ENCODE measurements around the gene PKD1.
"Not testable (repeated sequence)": the region's sequence is repeated elsewhere in the genome, so short reads cannot be mapped to it uniquely, and the experiment has no call there.

The PKD1 gene

DNA sequence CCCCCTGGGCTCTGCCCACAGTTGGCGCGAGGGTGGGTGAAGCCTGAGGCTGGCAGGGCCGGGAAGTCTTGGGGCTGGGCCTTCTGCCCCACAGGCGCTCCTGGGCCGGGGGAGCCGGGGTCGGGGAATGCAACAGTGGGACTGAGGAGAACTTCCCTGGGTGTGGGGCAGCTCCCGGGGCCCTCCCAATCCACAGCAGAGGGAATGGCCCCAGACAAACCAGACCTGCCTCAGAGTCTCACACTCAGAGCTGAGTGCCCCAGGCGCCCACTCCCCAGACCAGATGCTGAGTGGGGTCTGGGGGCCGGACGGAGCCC is 11.4 kb downstream of the PKD1 start:
- not testable (repeated sequence) for H3K36me3 ChIP-seq, H3K9me3 ChIP-seq, H3K27me3 ChIP-seq
- H3K27ac ChIP-seq = peak overlapping the region; percentile 86
- H3K4me2 ChIP-seq = peak overlapping the region; percentile 90
- peak overlapping the region; percentile 57 for H3K4me3 ChIP-seq
- H3K4me1 ChIP-seq = peaks cover 69% of the 10 kb centered on the region
- peaks cover 76% of the 10 kb centered on the region for H4K20me1 ChIP-seq
- H3K9ac ChIP-seq = peak overlapping the region; percentile 80

DNA sequence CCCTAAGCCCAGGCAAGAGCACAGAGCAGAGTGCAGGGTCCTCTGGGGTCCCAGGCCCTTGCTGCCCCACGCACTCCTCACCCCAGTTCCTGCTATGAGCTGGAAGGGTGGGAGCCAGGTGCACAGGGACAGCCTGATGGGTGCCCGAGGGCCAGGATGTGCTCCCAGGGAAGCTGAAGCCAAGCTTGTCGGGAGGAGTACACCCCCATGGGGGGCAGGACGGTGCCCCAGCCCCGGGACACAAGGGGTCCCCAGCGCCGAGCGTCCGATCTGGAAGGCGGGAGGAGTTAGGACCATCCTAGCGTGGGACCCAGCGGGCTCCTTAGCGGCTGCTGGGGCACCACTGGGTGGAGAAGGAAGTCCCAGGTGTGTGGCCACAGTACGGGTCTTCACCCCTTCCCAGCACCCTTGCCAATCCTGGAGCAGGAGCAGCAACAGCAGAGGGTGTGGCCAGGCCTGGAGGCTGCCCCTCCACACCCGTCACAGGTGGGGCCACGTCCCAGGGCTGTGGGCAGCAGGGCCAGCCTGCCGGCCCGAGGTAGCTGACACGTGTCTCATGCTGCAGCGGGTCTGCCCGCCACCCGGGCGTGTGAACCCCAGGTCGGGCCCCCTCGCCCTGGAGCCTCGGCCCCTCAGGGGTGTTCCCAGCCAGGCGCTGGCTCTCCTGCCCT is 11.9 kb downstream of the PKD1 start:
- H3K4me1 ChIP-seq = peaks cover 64% of the 10 kb centered on the region
- H3K27me3 ChIP-seq, H3K36me3 ChIP-seq, H3K9me3 ChIP-seq: not testable (repeated sequence)
- peak overlapping the region; percentile 90 for H3K4me2 ChIP-seq
- H3K27ac ChIP-seq = peak overlapping the region; percentile 86
- peak overlapping the region; percentile 57 for H3K4me3 ChIP-seq
- H3K9ac ChIP-seq = peak overlapping the region; percentile 80
- peaks cover 80% of the 10 kb centered on the region for H4K20me1 ChIP-seq

DNA sequence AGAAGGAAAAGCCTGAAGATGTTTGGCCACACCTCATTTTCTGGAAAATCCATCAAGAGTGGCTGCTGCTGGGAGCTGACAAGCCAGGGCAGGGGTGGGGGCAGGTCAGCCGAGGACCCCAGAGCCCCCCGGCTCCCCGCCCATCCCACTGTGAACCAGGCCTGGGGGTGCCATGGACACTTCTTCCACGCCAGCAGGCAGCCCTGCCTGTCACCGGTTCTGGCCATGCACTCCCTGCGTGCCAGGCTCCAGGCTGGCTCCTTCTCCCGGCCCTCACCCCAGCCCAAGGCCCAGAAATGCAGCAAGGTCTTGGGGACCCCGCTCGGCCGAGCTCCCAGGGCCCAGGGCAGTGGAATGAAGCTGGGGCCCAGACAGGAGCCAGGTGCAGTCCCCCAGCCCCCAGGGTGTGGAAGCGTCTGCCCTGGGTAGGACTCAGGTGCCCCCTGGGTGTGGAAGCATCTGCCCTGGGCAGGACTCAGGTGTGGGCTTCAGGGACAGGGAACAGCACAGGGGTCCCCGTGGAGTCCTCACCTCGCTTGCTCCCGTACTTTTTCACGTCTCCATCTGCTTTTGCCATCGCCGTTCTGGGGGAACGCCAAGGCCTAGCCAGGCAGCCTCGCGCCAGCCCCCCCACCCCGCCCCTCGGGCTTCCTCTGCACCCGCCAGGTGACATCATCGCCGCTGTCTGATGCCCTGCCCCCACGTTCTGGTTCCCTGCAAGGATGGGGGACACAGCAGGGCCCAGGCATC is 12.6 kb downstream of the PKD1 start:
- not testable (repeated sequence) for H3K9me3 ChIP-seq, H3K4me3 ChIP-seq, H3K27me3 ChIP-seq, H3K27ac ChIP-seq, H3K36me3 ChIP-seq, H3K9ac ChIP-seq
- peaks cover 59% of the 10 kb centered on the region for H3K4me1 ChIP-seq
- peak overlapping the region; percentile 90 for H3K4me2 ChIP-seq
- H4K20me1 ChIP-seq = peaks cover 84% of the 10 kb centered on the region

DNA sequence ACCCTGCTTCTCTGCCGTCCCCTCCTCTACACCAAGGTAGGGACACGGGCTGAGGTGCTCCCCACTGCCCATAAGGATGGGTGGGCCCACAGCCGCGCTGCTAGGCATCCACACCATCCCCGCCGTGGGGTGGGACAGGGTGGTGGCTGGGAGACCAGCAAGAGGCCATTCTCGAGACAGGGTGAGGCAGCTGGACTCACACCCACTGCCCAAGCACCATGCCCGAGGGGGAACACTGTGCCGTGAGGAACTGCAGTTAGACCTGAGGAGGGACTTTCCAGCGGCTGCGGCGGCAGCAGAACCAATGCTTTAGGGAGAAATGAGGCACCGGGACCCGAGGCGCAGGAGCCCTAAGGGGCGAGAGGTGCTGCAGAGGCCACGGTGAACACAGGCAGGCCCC is 13.3 kb downstream of the PKD1 start:
- Histone ChIP-seq H3K36me3 (peaks cover under 1% of the 10 kb centered on the region; the same call in 1 of the 2 replicates), H3K4me1 (peaks cover 57% of the 10 kb centered on the region), H3K4me2 (no peak overlapping the region), H4K20me1 (peaks cover 82% of the 10 kb centered on the region), H3K9me3 (no peaks in the 10 kb centered on the region), H3K9ac (no peak overlapping the region), H3K27ac (no peak overlapping the region), H3K4me3 (no peak overlapping the region), H3K27me3 (no peaks in the 10 kb centered on the region)
- no peak for TF ChIP-seq Cebpa-rat (IDR thresholded peaks at IDR 0.05)

DNA sequence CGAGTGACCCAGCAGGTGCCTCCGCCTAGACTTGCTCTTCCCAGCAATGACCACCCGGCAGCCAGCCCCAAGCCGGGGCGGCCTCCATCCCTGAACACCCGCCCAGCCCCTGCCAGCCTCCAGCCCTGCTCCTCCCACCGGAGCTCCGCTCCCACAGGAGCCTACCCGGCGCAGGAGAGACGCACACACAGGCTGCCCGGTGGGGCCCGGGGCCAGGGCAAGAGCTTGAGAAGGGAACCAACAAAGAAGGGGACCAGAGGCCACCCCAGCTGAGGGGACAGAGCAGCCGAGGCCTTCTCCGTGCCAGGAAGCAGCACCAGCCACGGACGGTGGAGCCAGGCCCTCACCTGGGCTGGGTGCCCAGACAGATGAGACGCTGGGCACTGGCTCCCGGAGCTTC is 13.8 kb downstream of the PKD1 start:
- Histone ChIP-seq H3K4me2 (no peak overlapping the region), H3K4me1 (peaks cover 51% of the 10 kb centered on the region), H3K27ac (no peak overlapping the region), H3K4me3 (no peak overlapping the region), H3K27me3 (no peaks in the 10 kb centered on the region), H3K9me3 (no peaks in the 10 kb centered on the region), H3K36me3 (peaks cover 5% of the 10 kb centered on the region; the same call in 1 of the 2 replicates), H4K20me1 (peaks cover 82% of the 10 kb centered on the region), H3K9ac (no peak overlapping the region)
- TF ChIP-seq Cebpa-rat (IDR thresholded peaks at IDR 0.05) = no peak

DNA sequence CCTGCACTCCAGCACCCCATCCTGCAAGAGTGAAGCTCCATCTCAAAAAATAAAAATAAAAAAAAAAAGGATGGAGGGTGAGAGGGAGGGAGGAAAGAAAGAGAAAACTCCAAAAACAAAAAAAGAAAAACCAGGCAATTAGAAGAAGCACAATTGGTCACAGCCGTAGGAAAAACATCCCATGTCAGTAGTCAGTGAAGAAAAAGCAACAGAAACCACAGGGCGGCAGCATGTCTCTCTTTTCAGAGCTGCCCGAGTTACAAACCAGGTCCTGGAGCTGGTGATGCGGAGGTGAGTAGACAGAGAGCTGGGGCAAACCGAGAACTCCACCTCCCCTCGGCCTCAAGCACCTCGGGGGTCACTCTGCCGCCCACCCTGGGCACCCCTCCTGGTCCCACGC is 14.4 kb downstream of the PKD1 start:
- Histone ChIP-seq H3K4me1 (peaks cover 46% of the 10 kb centered on the region), H4K20me1 (peaks cover 82% of the 10 kb centered on the region)
- H3K27me3 ChIP-seq, H3K36me3 ChIP-seq, H3K9me3 ChIP-seq, H3K4me3 ChIP-seq, H3K9ac ChIP-seq, H3K4me2 ChIP-seq, H3K27ac ChIP-seq: not testable (repeated sequence)

DNA sequence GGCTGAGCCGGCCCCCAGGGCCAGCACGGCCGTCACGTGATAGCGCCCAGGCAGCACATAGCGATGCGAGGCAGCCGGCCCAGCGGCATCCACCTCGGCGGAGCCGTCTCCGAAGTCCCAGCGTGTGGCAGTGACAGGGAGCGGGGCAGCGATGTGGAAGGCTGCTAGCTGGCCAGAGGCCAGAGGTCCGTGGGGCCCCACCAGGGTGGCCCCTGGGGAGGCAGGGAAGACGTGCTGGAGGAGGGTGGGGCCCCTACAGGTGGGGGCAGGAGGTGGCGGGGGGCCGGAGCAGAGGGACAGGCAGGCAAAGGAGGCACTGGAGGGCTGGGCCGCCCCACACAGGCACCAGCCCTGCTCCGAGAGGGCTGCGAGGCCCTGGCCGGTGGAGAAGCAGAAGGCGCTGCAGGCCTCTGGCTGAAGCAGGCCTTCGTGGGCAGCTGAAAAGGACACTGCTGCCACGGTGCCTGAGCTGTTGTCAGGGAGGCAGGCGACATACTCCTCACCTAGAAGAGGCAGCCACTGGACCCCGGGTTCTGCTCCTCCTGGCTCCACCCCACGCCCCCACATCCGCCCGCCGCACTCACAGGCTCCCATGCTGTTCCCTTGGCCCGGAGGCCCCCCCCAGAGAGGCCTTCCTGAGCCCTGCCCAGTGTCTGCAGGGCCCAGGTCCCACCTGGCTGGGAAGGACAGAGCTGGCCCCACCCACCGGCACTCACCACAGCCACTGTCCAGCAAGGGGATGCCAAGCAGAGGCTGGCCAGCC is 17.6 kb downstream of the PKD1 start:
- Histone ChIP-seq H3K36me3 (peaks cover 32% of the 10 kb centered on the region), H4K20me1 (peaks cover 75% of the 10 kb centered on the region), H3K4me1 (peaks cover 17% of the 10 kb centered on the region; the same call in 1 of the 2 replicates)
- H3K4me3 ChIP-seq, H3K4me2 ChIP-seq, H3K9me3 ChIP-seq, H3K9ac ChIP-seq, H3K27me3 ChIP-seq, H3K27ac ChIP-seq: not testable (repeated sequence)

DNA sequence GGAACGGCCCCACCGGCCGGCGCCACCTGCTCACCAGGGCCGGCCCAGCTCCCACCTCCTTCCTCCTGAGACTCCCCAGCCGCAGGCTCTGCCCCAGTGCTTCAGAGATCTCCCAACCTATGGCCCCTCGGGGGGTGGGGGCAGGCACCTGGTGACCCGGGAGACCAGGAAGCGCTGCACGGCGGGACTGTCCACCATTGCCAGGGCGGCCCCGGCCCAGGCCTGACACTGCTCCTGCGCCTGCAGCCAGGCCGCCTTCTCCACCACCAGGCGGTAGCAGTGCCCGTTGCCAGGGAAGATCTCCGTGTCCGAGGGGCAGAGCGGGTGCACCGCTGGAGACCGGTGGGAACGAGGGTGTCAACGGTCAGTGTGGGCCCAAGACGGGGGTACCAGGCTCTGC is 18.4 kb downstream of the PKD1 start:
- H3K27ac ChIP-seq, H3K27me3 ChIP-seq, H3K4me2 ChIP-seq, H3K4me3 ChIP-seq, H3K9ac ChIP-seq, H3K9me3 ChIP-seq: not testable (repeated sequence)
- H3K4me1 ChIP-seq = peaks cover 13% of the 10 kb centered on the region; the same call in 1 of the 2 replicates
- H3K36me3 ChIP-seq = peaks cover 37% of the 10 kb centered on the region
- peaks cover 67% of the 10 kb centered on the region for H4K20me1 ChIP-seq

DNA sequence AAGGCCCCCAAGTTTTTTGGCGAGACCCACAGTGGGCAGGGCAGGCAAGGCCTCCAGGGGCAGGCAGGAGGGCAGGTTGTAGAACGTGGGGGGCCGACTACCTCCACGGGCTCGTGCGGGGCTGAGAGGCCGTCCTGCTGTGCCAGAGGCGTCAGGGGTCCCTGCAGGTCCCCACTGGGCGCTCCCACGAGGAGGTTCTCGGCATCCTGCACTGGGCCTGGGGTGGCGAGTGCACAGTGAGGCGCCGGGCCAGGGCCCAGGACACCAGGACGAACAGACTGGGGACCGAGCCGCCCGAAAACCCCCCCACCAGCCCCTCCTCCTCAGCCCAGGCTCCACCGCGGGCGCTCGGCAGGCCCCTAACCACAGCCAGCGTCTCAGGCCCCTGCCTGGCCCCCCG is 19.3 kb downstream of the PKD1 start:
- not testable (repeated sequence) for H3K4me1 ChIP-seq, H3K4me2 ChIP-seq, H3K4me3 ChIP-seq, H3K9me3 ChIP-seq, H3K27ac ChIP-seq, H3K27me3 ChIP-seq, H3K9ac ChIP-seq
- Histone ChIP-seq H4K20me1 (peaks cover 58% of the 10 kb centered on the region), H3K36me3 (peaks cover 46% of the 10 kb centered on the region)

DNA sequence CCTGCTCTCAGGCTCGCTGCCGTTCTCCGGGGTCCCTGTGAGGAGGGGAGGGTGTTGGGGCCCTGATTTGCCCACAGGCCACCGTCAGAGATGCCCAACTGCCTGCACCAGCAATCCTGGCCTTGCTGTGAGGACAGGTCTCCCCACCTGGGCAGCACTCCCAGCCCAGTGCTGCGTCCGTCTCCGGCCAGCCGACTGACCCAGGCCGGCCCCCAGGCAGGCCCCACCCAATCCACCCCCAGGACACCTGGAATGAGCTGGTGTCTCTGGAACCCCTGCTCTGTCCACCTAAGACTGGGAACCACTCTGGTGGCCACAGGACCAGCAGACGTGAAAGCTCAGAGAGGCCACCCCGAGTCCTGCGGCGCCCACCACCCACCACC is 20.1 kb downstream of the PKD1 start:
- Histone ChIP-seq H3K9me3 (no peaks in the 10 kb centered on the region), H3K4me1 (no peaks in the 10 kb centered on the region), H3K4me3 (no peak overlapping the region), H3K27me3 (no peaks in the 10 kb centered on the region), H3K9ac (no peak overlapping the region), H3K4me2 (no peak overlapping the region), H4K20me1 (peaks cover 57% of the 10 kb centered on the region), H3K36me3 (peaks cover 55% of the 10 kb centered on the region), H3K27ac (no peak overlapping the region)
- TF ChIP-seq Cebpa-rat (IDR thresholded peaks at IDR 0.05) = no peak

DNA sequence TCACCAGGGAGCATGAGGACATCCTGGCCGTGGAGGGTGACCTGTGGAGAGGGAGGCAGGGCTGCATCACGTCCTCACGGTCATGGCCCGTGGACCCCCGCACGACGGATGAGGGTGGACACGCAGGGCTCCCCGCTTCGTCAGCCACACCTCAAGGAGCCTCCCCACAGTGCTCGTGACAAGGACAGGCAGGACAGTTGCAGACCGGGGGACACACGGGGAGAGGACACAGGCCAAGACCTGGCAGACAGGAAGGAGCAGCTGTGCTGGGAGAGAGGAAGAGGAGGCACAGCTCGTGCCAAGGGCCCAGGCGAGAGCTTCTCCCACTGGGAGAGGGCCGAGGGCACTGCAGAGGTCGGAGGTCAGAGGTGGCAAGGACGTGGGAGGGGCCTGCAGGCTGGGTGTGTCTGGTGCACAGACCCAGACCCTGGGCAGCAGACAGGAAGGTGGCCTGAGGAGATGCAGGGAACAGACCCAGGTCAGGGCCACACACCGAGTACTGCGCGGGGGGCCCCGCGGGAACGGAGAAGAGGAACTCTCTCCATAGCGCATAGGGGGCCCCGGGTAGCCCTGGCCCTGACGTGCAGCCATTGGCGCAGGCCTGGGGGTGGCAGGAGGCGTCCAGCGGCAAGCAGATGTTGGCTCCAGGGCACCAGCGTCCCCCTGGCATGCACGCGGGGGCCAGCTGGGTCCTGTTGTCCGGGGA is 20.7 kb downstream of the PKD1 start:
- not testable (repeated sequence) for H3K4me3 ChIP-seq, H3K9ac ChIP-seq, H3K9me3 ChIP-seq, H3K27ac ChIP-seq, H3K4me2 ChIP-seq, H3K27me3 ChIP-seq, H3K4me1 ChIP-seq
- Histone ChIP-seq H4K20me1 (peaks cover 57% of the 10 kb centered on the region), H3K36me3 (peaks cover 60% of the 10 kb centered on the region)

DNA sequence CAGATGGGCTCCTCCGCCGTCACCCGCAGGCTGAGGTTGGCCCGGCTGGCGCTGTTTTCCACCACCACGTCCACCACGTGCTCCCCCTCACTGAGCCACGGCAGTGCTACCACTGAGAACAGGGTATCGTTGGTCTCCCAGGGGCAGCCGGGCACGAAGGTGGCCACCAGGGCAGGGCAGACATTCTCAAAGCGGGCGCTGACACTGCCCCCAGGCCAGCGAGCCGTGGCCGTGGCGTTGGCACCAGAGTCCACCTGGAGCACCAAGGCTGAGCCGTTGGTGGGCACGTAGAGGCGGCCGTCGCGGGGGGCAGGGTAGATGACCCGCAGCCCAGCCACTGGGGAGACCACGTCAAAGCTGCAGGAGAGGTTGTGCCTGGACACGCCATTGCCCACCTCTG is 21.5 kb downstream of the PKD1 start:
- not testable (repeated sequence) for H3K27me3 ChIP-seq, H3K9ac ChIP-seq, H3K4me3 ChIP-seq, H3K4me1 ChIP-seq, H3K9me3 ChIP-seq, H3K4me2 ChIP-seq, H3K27ac ChIP-seq
- H4K20me1 ChIP-seq = peaks cover 60% of the 10 kb centered on the region
- H3K36me3 ChIP-seq = peaks cover 68% of the 10 kb centered on the region

DNA sequence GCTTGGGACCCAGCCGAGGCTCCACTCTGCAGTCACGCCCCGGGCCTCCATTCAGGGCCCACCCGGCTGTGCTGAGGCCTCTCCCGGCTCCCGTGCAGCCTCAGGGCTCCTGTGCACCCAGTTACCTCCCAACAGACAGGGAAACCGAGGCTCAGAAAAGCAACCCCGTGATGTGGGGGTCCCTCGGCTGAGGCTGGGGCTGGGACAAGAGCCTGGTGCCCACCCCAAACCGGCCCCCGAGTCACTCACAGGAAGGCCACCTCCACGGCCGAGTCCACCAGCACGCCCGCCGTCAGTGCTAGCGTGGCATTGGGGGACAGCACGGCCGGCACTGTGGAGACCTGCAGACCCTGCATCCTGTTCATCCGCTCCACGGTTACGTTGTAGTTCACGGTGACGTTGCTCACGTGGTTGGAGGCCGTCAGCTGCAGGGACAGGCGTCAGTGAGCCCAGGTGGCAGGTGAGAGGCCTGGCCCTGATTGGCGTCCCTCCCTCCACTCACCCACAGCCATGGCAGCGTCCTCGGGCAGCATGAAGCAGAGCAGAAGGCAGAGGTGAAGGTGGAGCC is 23.1 kb downstream of the PKD1 start:
- H3K36me3 ChIP-seq = peaks cover 84% of the 10 kb centered on the region
- not testable (repeated sequence) for H3K9ac ChIP-seq, H3K27ac ChIP-seq, H3K9me3 ChIP-seq, H3K27me3 ChIP-seq, H3K4me3 ChIP-seq, H3K4me1 ChIP-seq, H3K4me2 ChIP-seq
- H4K20me1 ChIP-seq = peaks cover 64% of the 10 kb centered on the region

Measured in BLaER1 (cell line).